Progenitor cell of endocrine pancreas (in vitro differentiated cells): ENCODE measurements around the gene TMIGD3. TPM values are rescaled to one million over a fixed set of nuclear protein-coding genes. Genes with fewer than 3 reads are reported as not detected.

Experiments used
- DNase-seq: peaks from one replicate; pipeline ENCODE4 v3.0.0; 2021; ENCODE audit warnings: low spot score; ENCODE audit not compliant: unreplicated experiment
- H3K27ac Mint-ChIP-seq: 2 replicates; pipeline ENCODE4 v1.8.0; 2021; ENCODE audit warnings: mild to moderate bottlenecking, moderate library complexity, mixed read lengths
- H3K27me3 Mint-ChIP-seq: 2 replicates; pipeline ENCODE4 v1.8.0; 2021; ENCODE audit warnings: mixed read lengths
- H3K36me3 Mint-ChIP-seq: 2 replicates; pipeline ENCODE4 v1.8.0; 2022; ENCODE audit warnings: mixed read lengths; ENCODE audit not compliant: insufficient read depth
- H3K4me1 Mint-ChIP-seq: 2 replicates; pipeline ENCODE4 v1.8.0; 2021; ENCODE audit warnings: low read depth, mixed read lengths
- H3K4me3 Mint-ChIP-seq: 2 replicates; pipeline ENCODE4 v1.8.0; 2021; ENCODE audit warnings: low read depth, mild to moderate bottlenecking, moderate library complexity, mixed read lengths
- H3K9me3 Mint-ChIP-seq: 2 replicates; pipeline ENCODE4 v1.8.0; 2021; ENCODE audit warnings: low read depth, mixed read lengths
- total RNA-seq: library from RNA; stranded (reverse); gene quantifications from 2 replicates; pipeline ENCODE4 v1.2.1, GENCODE V29; 2021
- TF ChIP-seq, protein P1 (sequence below): fragments of 200-600 bp; sonication (generic); IDR thresholded peaks from one replicate; pipeline ENCODE4 v1.5.0; 2021; ENCODE audit warnings: antibody characterized with exemption, mild to moderate bottlenecking; ENCODE audit not compliant: unreplicated experiment

Gene TMIGD3
- total RNA-seq, 1 donor from 2014 or later = not detected

- Mint-ChIP-seq H3K9me3 (peaks cover 2% of the 10 kb centered on the region), H3K4me1 (peaks cover 2% of the 10 kb centered on the region), H3K4me3 (no peak overlapping the region), H3K36me3 (no peaks in the 10 kb centered on the region), H3K27ac (no peak overlapping the region), H3K27me3 (no peaks in the 10 kb centered on the region)
- no peak for DNase-seq
- TF ChIP-seq, protein P1, sequence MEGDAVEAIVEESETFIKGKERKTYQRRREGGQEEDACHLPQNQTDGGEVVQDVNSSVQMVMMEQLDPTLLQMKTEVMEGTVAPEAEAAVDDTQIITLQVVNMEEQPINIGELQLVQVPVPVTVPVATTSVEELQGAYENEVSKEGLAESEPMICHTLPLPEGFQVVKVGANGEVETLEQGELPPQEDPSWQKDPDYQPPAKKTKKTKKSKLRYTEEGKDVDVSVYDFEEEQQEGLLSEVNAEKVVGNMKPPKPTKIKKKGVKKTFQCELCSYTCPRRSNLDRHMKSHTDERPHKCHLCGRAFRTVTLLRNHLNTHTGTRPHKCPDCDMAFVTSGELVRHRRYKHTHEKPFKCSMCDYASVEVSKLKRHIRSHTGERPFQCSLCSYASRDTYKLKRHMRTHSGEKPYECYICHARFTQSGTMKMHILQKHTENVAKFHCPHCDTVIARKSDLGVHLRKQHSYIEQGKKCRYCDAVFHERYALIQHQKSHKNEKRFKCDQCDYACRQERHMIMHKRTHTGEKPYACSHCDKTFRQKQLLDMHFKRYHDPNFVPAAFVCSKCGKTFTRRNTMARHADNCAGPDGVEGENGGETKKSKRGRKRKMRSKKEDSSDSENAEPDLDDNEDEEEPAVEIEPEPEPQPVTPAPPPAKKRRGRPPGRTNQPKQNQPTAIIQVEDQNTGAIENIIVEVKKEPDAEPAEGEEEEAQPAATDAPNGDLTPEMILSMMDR = no peak
Observed at GRCh38 chr1:111520053-111520452, 16.6 kb upstream of the TMIGD3 start.

DNA sequence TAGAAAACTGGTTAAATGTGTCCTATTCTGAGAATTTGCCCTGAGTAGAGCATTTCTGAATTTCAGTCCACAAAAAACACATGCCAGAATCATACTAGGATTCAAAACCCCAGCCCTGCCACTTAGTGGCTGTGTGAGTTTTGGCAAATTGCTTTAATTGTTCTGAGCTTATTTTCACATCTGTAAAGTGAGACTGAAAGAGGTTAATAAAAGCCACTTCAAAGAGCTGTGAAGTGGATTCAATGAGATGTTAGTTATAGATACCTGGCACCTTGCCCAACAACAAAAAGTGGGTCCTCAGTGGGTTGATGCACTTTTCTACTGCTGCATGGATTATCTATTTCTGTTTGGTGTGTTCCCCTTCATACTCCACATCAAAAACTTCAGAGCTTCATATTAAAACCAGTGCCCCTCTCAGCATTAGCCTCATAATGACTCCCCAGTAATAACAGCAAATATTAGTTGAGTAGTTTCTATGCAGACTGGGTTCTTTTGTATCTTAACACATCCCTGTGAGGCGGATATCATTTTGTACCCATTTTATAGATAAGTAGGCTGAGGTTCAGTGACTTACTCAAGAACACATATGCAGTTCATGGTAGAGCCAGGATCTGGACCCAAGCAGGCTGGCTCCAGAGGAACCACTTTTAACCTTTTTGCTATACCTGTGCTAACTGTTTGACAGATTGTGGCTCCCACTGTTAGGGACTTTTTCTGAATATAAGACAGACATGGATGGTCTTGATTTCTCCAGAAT is 14.2 kb upstream of the TMIGD3 start:
- Mint-ChIP-seq H3K27ac (no peak overlapping the region), H3K36me3 (no peaks in the 10 kb centered on the region), H3K27me3 (no peaks in the 10 kb centered on the region), H3K9me3 (no peaks in the 10 kb centered on the region), H3K4me3 (no peak overlapping the region), H3K4me1 (peaks cover 2% of the 10 kb centered on the region)
- TF ChIP-seq, protein P1 = no peak
- DNase-seq = no peak

DNA sequence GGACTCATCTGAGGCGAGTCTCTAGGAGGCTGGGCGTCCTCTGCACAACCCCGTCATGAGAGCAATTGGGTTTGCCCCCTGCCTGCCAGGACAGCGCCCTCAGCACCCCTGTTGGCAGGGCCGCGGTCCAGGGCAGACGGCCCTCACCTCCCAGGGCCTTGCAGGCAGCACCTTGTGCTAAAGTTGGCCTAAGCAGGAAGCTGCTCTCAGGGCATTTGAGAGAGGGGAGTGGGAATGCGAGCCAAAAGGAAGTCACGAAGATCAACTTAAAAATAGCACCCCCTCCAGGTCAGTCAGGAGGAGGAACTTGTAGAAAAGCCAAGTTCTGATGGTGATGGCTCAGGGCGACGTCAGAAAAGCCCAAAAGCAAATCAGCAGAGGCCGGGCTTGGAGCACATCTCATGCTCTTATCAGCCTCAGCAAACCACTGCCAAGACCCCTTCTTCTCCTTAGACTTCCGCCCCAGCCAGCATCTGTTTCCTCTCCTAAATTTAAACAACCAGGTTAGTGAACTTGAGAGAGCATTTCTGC is 12.6 kb upstream of the TMIGD3 start:
- TF ChIP-seq, protein P1 = peak; percentile 10
- Mint-ChIP-seq H3K9me3 (no peaks in the 10 kb centered on the region), H3K27ac (peak overlapping the region; percentile 15), H3K27me3 (no peaks in the 10 kb centered on the region), H3K4me1 (peaks cover 2% of the 10 kb centered on the region), H3K4me3 (no peak overlapping the region), H3K36me3 (no peaks in the 10 kb centered on the region)
- DNase-seq = no peak

DNA sequence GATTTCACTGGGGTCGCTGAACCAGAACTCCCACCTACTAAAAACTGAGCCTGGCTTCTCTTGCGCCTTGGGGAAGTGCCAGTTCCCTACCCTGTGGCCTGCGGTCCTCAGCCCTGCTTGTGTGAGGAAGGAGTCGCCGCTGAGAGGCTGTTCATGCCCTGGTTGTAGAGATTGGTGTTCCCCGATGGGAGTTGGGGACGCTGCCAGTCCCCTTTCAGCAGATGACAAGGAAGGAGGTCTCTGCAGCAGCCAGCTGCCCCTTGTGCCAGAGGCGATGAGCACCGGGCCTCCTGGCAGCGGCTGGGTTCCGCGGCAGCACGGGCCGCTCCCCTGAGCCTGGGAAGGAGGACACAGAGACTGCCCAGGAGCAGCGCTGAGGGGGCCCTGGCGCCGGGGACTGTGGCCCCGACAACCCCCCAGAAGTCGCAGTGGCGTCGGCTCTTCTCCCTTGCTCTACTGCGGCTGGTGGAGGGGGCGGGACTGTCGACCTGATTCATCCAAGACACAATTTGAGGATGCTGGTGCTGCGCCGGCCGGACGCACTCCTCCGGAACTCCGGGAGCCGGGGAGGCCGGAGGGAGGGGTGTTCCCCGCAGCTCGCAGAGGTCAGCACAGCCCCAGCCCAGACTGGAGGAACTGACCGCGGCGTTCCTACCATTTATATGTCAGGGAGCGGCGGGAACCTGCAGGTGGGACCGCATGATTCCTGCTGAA is 12.0 kb upstream of the TMIGD3 start:
- no peaks in the 10 kb centered on the region for H3K9me3 Mint-ChIP-seq
- H3K4me3 Mint-ChIP-seq = no peak overlapping the region
- H3K36me3 Mint-ChIP-seq = no peaks in the 10 kb centered on the region
- DNase-seq = no peak
- H3K27ac Mint-ChIP-seq = no peak overlapping the region
- no peaks in the 10 kb centered on the region for H3K27me3 Mint-ChIP-seq
- TF ChIP-seq, protein P1 = no peak
- H3K4me1 Mint-ChIP-seq = peaks cover 2% of the 10 kb centered on the region

GRCh38 chr1:111513410-111514020 is 10.1 kb upstream of the TMIGD3 start:
- TF ChIP-seq, protein P1 = no peak
- no peak overlapping the region for H3K27ac Mint-ChIP-seq
- H3K9me3 Mint-ChIP-seq = no peaks in the 10 kb centered on the region
- H3K4me1 Mint-ChIP-seq = peaks cover 4% of the 10 kb centered on the region
- no peak for DNase-seq
- no peaks in the 10 kb centered on the region for H3K27me3 Mint-ChIP-seq
- no peaks in the 10 kb centered on the region for H3K36me3 Mint-ChIP-seq
- no peak overlapping the region for H3K4me3 Mint-ChIP-seq
